H1 (cell line): ENCODE measurements around the gene TLCD2. TPM values are rescaled to one million over a fixed set of nuclear protein-coding genes. Genes with fewer than 3 reads are reported as not detected.

ENCODE experiments used
- CTCF ChIA-PET: fragments of 300-600 bp; sonication (Branson Sonifier 250); formaldehyde crosslinking; loops from one replicate; lab custom pipeline; 2021; ENCODE audit not compliant: partially characterized antibody; lab: Charles Lee
- POLR2A ChIA-PET: fragments of 300-600 bp; sonication (Branson Sonifier 250); formaldehyde crosslinking; loops from one replicate; lab custom pipeline; 2021; ENCODE audit warnings: inconsistent platforms; ENCODE audit not compliant: partially characterized antibody; lab: Charles Lee
- DNase-seq, 2 experiments: peaks; one replicate each; pipeline versions ENCODE4 v3.0.0 to v3.0.0-alpha.2; 2010 to 2022; ENCODE audit warnings: low spot score in 2 of 2, low read depth in 1 of 2, mixed read lengths in 1 of 2
- FAIRE-seq: peaks from 2 replicates; lab custom pipeline; 2011; peaks lifted over from hg19 to GRCh38; lab: Jason Lieb, UNC
- H2AFZ ChIP-seq: 2 replicates; pipeline ENCODE4 v1.8.1; 2012; ENCODE audit warnings: low read length, inconsistent platforms
- H2AK5ac ChIP-seq: 2 replicates; pipeline ENCODE4 v1.6.1; 2013; ENCODE audit warnings: low read depth, low read length
- H2BK120ac ChIP-seq: replicated peaks from 2 replicates; pipeline ENCODE3; 2013; ENCODE audit warnings: low read depth, low read length, inconsistent platforms
- H2BK12ac ChIP-seq: 2 replicates; pipeline ENCODE4 v1.6.1; 2013; ENCODE audit warnings: low read depth, low read length
- H2BK15ac ChIP-seq: 2 replicates; pipeline ENCODE4 v1.6.1; 2013; ENCODE audit warnings: low read length
- H2BK20ac ChIP-seq: 2 replicates; pipeline ENCODE4 v1.6.1; 2013; ENCODE audit warnings: low read length
- H2BK5ac ChIP-seq: 2 replicates; pipeline ENCODE4 v1.6.1; 2013; ENCODE audit warnings: low read depth, low read length
- H3K14ac ChIP-seq: 2 replicates; pipeline ENCODE4 v1.6.1; 2013; ENCODE audit warnings: inconsistent platforms; ENCODE audit not compliant: insufficient read length
- H3K18ac ChIP-seq: 2 replicates; pipeline ENCODE4 v1.6.1; 2013; ENCODE audit warnings: low read length; ENCODE audit errors: extremely low read depth
- H3K23ac ChIP-seq: 2 replicates; pipeline ENCODE4 v1.6.1; 2013; ENCODE audit warnings: inconsistent platforms; ENCODE audit not compliant: insufficient read length
- H3K23me2 ChIP-seq: 2 replicates; pipeline ENCODE4 v1.6.1; 2013; ENCODE audit warnings: low read depth, low read length
- H3K27ac ChIP-seq: 2 replicates; pipeline ENCODE4 v1.6.1; 2011; ENCODE audit warnings: low read depth, low read length, inconsistent platforms
- H3K27me3 ChIP-seq, 4 experiments: replicated peaks in 1 of 4; 1 replicate in 1 of 4; 2 replicates in 3 of 4; pipeline versions ENCODE4 v1.6.1 to v1.8.1; 2011 to 2013; ENCODE audit warnings: low read length in 3 of 4, mild to moderate bottlenecking in 3 of 4, inconsistent platforms in 2 of 4, mixed read lengths in 2 of 4, moderate library complexity in 1 of 4; ENCODE audit not compliant: control insufficient read depth in 3 of 4, insufficient read depth in 3 of 4; ENCODE audit errors: extremely low read depth in 1 of 4
- H3K36me3 ChIP-seq, 4 experiments: 2 replicates each; pipeline versions ENCODE4 v1.6.1 to v1.8.1; 2011 to 2013; ENCODE audit warnings: mild to moderate bottlenecking in 4 of 4, low read length in 3 of 4, moderate library complexity in 2 of 4, control low read depth in 1 of 4, inconsistent platforms in 1 of 4; ENCODE audit not compliant: insufficient read depth in 4 of 4, control insufficient read depth in 2 of 4
- H3K4ac ChIP-seq: replicated peaks from 2 replicates; pipeline ENCODE3; 2013; ENCODE audit warnings: low read length, low read depth, mixed read lengths, inconsistent platforms; ENCODE audit not compliant: insufficient read length
- H3K4me1 ChIP-seq, 4 experiments: replicated peaks in 1 of 4; 1 replicate in 1 of 4; 2 replicates in 3 of 4; pipeline versions ENCODE4 v1.6.1 to v1.8.1; 2011 to 2013; ENCODE audit warnings: low read length in 3 of 4, inconsistent platforms in 2 of 4, mixed read lengths in 1 of 4; ENCODE audit not compliant: insufficient read depth in 4 of 4, control insufficient read depth in 3 of 4
- H3K4me2 ChIP-seq, 2 experiments: 2 replicates each; pipeline versions ENCODE4 v1.6.1 to v1.8.1; 2011 to 2013; ENCODE audit warnings: low read depth in 2 of 2, low read length in 2 of 2, control low read depth in 1 of 2, inconsistent platforms in 1 of 2, mild to moderate bottlenecking in 1 of 2; ENCODE audit not compliant: insufficient read depth in 1 of 2
- H3K4me3 ChIP-seq, 4 experiments: fragments of 200-600, 300-600 bp in 1 of 4; sonication (generic), shearing (Covaris generic), sonication (Bioruptor Twin) in 1 of 4; 2 replicates each; pipeline versions ENCODE4 v1.5.1 to v1.8.1; 2011 to 2016; ENCODE audit warnings: low read length in 4 of 4, low read depth in 3 of 4, control low read depth in 2 of 4, inconsistent platforms in 2 of 4, mild to moderate bottlenecking in 2 of 4, mixed read lengths in 1 of 4, moderate library complexity in 1 of 4; ENCODE audit not compliant: insufficient read depth in 2 of 4; ENCODE audit errors: extremely low read depth in 1 of 4
- H3K56ac ChIP-seq: replicated peaks from 2 replicates; pipeline ENCODE3; 2013; ENCODE audit warnings: low read depth, mild to moderate bottlenecking, mixed read lengths, low read length, inconsistent platforms; ENCODE audit not compliant: insufficient read length
- H3K79me1 ChIP-seq: 2 replicates; pipeline ENCODE4 v1.6.1; 2013; ENCODE audit warnings: low read depth, low read length, control low read depth
- H3K79me2 ChIP-seq, 2 experiments: 2 replicates each; pipeline versions ENCODE4 v1.6.1 to v1.8.1; 2012 to 2013; ENCODE audit warnings: low read length in 2 of 2, mild to moderate bottlenecking in 2 of 2, inconsistent platforms in 1 of 2; ENCODE audit not compliant: insufficient read depth in 2 of 2, control insufficient read depth in 1 of 2
- H3K9ac ChIP-seq, 4 experiments: replicated peaks in 1 of 4; 1 replicate in 1 of 4; 2 replicates in 3 of 4; pipeline versions ENCODE4 v1.6.1 to v1.8.1; 2011 to 2013; ENCODE audit warnings: low read depth in 3 of 4, low read length in 3 of 4, control low read depth in 2 of 4, mild to moderate bottlenecking in 2 of 4, moderate library complexity in 2 of 4, inconsistent platforms in 1 of 4; ENCODE audit errors: extremely low read depth in 1 of 4
- H3K9me3 ChIP-seq, 2 experiments: 2 replicates each; pipeline versions ENCODE4 v1.6.1 to v1.8.1; 2012 to 2013; ENCODE audit warnings: mild to moderate bottlenecking in 2 of 2, moderate library complexity in 2 of 2, control low read depth in 1 of 2, inconsistent platforms in 1 of 2, low read depth in 1 of 2, low read length in 1 of 2, mixed read lengths in 1 of 2; ENCODE audit not compliant: insufficient read depth in 2 of 2
- H4K20me1 ChIP-seq, 2 experiments: replicated peaks in 1 of 2; 2 replicates each; pipeline versions ENCODE3 to v1.8.1; 2011 to 2013; ENCODE audit warnings: inconsistent platforms in 2 of 2, low read length in 2 of 2, mild to moderate bottlenecking in 1 of 2; ENCODE audit not compliant: insufficient read depth in 2 of 2, control insufficient read depth in 1 of 2
- H4K5ac ChIP-seq: 2 replicates; pipeline ENCODE4 v1.6.1; 2013; ENCODE audit warnings: low read length, low read depth, mixed read lengths, inconsistent platforms; ENCODE audit not compliant: insufficient read length
- H4K8ac ChIP-seq: 2 replicates; pipeline ENCODE4 v1.8.0; 2013; ENCODE audit warnings: mild to moderate bottlenecking, moderate library complexity, low read length, inconsistent platforms; ENCODE audit not compliant: insufficient read depth; ENCODE audit errors: extremely low read depth
- H4K91ac ChIP-seq: replicated peaks from 2 replicates; pipeline ENCODE3; 2013; ENCODE audit warnings: low read length, mixed read lengths, inconsistent platforms; ENCODE audit not compliant: insufficient read length
- CEBPB ChIP-seq: IDR thresholded peaks from 2 replicates; pipeline ENCODE4 v1.6.1; 2012; ENCODE audit warnings: low read depth, low read length
- GTF2F1 ChIP-seq: IDR thresholded peaks from 2 replicates; pipeline ENCODE4 v1.6.1; 2012; ENCODE audit warnings: low read depth, low read length, improper control_type of control experiment, borderline replicate concordance
- JUN ChIP-seq: IDR thresholded peaks from 2 replicates; pipeline ENCODE4 v1.6.1; 2011; ENCODE audit warnings: low read depth, mild to moderate bottlenecking, improper control_type of control experiment, low read length
- TAF1 ChIP-seq: IDR thresholded peaks from 2 replicates; pipeline ENCODE4 v1.6.1; 2011; ENCODE audit warnings: mild to moderate bottlenecking, low read depth, low read length
- WGBS, 2 experiments: shearing (Covaris generic) in 1 of 2; methylation state at CpG; one replicate each; pipeline versions ENCODE4 v1.1.6 to v1.1.7; 2013 to 2015; ENCODE audit warnings: low lambda C conversion rate in 2 of 2, mixed read lengths in 2 of 2, inconsistent platforms in 1 of 2, low coverage in 1 of 2, missing lambda C conversion rate in 1 of 2; ENCODE audit not compliant: insufficient replicate concordance in 2 of 2, insufficient coverage in 1 of 2, insufficient read length in 1 of 2; ENCODE audit errors: extremely low coverage in 1 of 2, missing lambda C conversion rate in 1 of 2; 5-methylcytosine and 5-hydroxymethylcytosine counted together
- polyA plus RNA-seq, 7 experiments: library from polyadenylated mRNA; depleted of rRNA in 3 of 7; stranded (reverse) in 5 of 7; unstranded in 2 of 7; fragments of >200 nt in 5 of 7; fragments of 200-250 nt in 2 of 7; gene quantifications; 1 replicate in 5 of 7; 2 replicates in 1 of 7; 4 replicates in 1 of 7; pipeline versions ENCODE4 v1.2.1 to v1.2.3, GENCODE V29; 2011 to 2013; ENCODE audit warnings: missing spikeins in 2 of 7, mixed read lengths in 2 of 7
- total RNA-seq: library from RNA; stranded (reverse); fragmentation: NEBNext Ultra II Directional; extraction: Animal tissue kit (Norgen Biotek cat#: 25700); gene quantifications from 2 replicates; pipeline ENCODE4 v1.2.1, GENCODE V29; 2021

The TLCD2 gene
- total and polyA plus RNA-seq, 2 of the 8 experiments (the other 6 are each of a cell fraction or from before 2014, with no cell fraction given), result 0.47 to 1.4 TPM

DNA sequence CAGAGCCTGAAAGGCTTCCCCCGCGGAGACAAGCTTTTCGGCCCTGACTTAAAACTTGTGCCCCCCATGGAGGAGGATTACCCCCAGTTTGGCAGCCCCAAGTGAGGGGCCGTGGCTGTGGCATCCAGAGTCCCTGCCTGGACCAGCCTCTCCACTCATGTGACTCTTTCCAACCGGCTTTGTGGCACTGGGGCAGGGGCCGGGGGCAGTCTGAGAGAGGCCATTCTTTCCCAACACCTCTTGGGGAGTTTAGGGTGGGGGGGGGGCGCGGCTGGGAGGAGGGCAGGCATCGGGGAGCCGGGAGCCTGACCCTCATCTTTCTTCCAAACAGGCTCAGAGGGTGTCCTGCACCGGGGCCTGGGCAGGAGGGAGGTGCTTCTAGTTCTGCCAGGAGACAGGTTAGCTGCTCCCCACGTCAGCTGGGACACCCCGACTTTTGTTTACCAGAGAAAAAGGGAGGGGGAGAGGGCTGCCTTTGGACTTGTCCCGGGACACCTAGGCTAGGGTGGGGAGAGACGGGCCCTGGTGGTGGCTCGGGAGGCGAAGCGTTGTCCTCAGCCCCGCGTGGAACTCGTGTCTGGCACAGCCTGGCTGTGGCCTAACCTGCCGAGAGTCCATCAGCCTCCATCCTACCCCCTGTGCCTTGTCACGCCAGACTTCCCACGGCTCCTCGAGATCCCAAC lies 44.4 kb upstream of the TLCD2 start:
- no peak overlapping the region for H3K23ac ChIP-seq
- H3K27me3 ChIP-seq, result no peaks in the 10 kb centered on the region
- no peak overlapping the region for H3K4ac ChIP-seq
- H3K56ac ChIP-seq, result no peak overlapping the region
- H4K91ac ChIP-seq, result no peak overlapping the region
- H2BK5ac ChIP-seq, result peak overlapping the region; percentile 21; the same call in 1 of the 2 replicates
- ChIA-PET POLR2A (interaction anchor here (0.6 to 5.2 kb wide), 8 partner anchors 8 to 212 kb away, joined by 3 to 30 read pairs (median 4); partner anchors contain the start of genes SERPINF1 and SERPINF2), CTCF (interaction anchor here (0.6 to 6.8 kb wide), 9 partner anchors 8 to 93 kb away, joined by 3 to 48 read pairs (median 10); partner anchors contain the start of genes SERPINF1 and WDR81)
- 84% methylated on average over 20 of the region's 25 CpGs; no CpG with 5 or more reads in 1 of the 2 experiments for WGBS, 2 experiments
- H3K23me2 ChIP-seq, result no peaks in the 10 kb centered on the region
- H2BK120ac ChIP-seq, result no peak overlapping the region
- H4K5ac ChIP-seq, result no peak overlapping the region
- DNase-seq, result no peak
- H4K8ac ChIP-seq, result no peak overlapping the region
- no peaks in the 10 kb centered on the region for H3K79me2 ChIP-seq
- peaks cover 0 to 16% (median 11%) of the 10 kb centered on the region in 4 experiments; a peak in 6 of 7 replicates for H3K4me1 ChIP-seq
- no peak overlapping the region for H2AK5ac ChIP-seq
- H3K36me3 ChIP-seq, result no peaks in the 10 kb centered on the region
- H2BK15ac ChIP-seq, result 0 out of 2 replicates have a peak overlapping the region, but pooled peaks have one; percentile 40
- FAIRE-seq, result no peak
- no peaks in the 10 kb centered on the region for H3K9me3 ChIP-seq
- TF ChIP-seq CEBPB, result no peak
- TF ChIP-seq JUN, result no peak
- TF ChIP-seq TAF1, result no peak
- TF ChIP-seq GTF2F1, result no peak
- H3K18ac ChIP-seq, result no peak overlapping the region; the same call in 1 of the 2 replicates
- H3K4me3 ChIP-seq, result no peak overlapping the region
- no peak overlapping the region for H2BK20ac ChIP-seq
- no peak overlapping the region for H2BK12ac ChIP-seq
- no peak overlapping the region for H3K14ac ChIP-seq
- H3K9ac ChIP-seq, result no peak overlapping the region
- H3K27ac ChIP-seq, result no peak overlapping the region
- no peak overlapping the region for H2AFZ ChIP-seq
- H3K4me2 ChIP-seq, result no peak overlapping the region
- H3K79me1 ChIP-seq, result no peaks in the 10 kb centered on the region
- no peaks in the 10 kb centered on the region for H4K20me1 ChIP-seq
